HG02642 (cell line): ENCODE measurements around the gene ANKRD6.
"Not testable (repeated sequence)": the region's sequence is repeated elsewhere in the genome, so short reads cannot be mapped to it uniquely, and the experiment has no call there.

Source experiments
- ATAC-seq: cut with Tn5 transposase; IDR thresholded peaks from one replicate; pipeline ENCODE4 v1.9.1; 2021; ENCODE audit warnings: mild to moderate bottlenecking; ENCODE audit not compliant: unreplicated experiment, poor library complexity

Gene ANKRD6

DNA sequence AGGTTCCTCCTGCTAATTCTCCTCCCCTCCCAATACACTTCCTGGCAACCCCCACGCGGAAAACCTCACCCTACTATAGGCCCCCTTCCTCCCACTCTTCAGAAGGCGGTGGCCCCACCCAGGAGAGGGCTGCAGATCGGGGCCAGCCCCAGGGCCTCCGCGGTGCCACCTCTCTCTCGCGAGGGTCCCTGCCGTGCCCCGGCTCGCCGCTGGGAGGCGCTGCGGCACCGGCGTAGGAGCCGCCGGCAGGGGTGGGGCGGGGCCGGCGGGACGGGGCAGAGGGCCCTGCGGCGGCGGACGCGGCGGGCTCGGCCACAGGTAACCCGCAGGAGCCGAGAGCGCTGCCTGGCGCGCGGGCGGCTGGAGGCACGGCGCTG lies at the start of gene ANKRD6:
Gene ANKRD6 (plus strand): TSS at position 278 of the 377 bp plus-strand sequence. CDS start 133,825 bp downstream, outside the sequence.
- peak; percentile 93 for ATAC-seq

DNA sequence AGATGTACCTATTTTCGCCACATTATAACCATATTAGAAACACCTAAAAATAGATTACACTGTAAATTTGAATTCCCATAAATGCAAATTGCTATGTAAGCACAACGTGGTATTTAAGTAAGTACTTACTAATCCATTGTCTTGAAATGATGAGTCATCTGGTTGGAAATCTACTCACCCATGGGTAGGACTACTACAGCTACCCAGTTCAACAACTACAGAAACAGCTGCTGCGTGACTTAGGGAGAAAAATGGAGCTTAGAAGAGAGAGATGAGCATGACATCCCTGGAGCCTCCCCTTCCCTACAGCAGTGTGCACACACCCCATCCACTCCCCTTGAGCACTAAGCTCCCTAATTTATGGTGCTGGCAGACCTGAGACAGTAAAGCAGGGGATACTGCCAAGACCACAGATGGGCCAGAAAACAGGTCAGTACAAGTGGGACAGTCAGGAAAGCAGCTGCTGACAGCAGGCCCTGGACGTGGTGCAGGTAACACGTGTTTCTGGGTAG lies 47.7 kb upstream of the ANKRD6 start:
- ATAC-seq = peak; percentile 43

DNA sequence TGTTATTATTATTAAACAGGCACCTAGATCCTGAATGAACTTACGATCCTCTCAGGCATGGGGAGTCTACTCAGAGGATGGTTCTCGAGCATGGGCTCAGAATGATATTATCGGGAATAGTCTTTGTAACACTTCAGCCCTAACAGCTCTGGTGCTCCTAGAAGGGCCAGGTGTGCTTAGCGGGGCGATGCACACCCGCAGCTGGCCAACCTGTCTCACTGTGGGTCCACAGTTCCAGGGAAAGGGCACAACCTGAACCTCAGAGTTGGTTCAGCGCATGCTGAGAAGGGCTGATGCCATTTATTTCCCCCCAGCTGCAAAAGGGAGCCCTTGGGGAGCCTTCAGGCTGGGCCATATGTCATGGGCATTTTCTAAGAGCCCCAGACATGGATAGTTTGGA lies 47.1 kb upstream of the ANKRD6 start:
- no peak for ATAC-seq

DNA sequence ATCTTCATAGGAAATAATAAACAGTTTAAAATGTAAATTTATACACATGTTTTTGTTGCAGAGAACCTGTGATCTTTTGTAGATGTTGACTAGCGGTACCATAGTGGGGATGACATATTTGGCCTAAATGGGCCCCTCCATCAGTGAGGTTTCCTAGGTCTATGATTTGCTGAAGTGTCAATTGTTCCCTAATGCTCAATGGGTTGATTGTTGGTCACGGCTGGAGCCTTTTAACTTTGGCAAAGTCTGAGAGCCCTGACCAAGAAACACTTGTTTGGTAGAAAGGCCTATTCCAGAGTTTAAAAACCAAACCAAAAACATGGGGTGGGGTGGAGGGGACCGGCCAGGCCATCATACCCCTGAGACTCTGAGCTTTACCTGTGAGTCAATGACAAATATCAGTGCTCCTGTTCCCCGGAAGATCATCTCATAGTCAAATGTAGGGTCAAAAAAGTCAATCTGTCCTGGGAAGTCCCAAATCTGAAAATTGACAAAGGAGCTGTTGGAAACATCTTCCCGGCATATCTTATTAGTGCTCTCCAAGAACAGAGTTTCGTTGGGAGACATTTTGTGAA lies 45.9 kb upstream of the ANKRD6 start:
- peak; percentile 22 for ATAC-seq

DNA sequence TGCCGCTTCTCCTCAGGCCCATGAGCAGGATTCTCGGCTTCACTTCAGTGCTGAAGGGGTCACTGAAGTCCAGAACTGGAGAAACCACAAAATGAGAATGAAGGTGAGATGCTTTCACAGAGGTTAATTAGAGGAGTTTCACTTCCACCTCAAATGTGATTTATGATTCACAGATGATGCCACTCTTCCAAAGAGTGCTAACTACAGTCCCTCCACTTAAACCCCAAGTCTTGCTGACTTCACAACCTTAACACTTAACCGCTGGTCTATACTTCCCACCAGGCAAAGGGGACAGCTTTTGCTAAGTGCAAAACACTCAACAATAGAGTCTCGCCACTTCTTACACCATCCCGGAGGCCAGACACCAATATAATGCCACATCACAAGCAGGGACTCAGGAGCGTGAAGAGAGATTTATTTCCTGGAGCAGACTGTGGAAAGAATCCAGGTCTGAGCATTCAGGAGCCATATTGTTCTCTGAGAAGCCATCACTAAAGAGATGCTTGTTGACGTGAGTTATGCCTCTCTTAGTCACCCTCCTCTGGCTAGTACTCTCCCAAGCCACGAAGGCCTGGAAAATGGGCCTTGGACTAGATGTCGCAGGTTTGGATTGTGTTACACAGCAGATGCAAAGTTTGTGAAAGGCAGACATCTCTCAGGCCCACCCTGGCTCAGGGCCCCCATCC lies 45.3 kb upstream of the ANKRD6 start:
- ATAC-seq = peak; percentile 91

DNA sequence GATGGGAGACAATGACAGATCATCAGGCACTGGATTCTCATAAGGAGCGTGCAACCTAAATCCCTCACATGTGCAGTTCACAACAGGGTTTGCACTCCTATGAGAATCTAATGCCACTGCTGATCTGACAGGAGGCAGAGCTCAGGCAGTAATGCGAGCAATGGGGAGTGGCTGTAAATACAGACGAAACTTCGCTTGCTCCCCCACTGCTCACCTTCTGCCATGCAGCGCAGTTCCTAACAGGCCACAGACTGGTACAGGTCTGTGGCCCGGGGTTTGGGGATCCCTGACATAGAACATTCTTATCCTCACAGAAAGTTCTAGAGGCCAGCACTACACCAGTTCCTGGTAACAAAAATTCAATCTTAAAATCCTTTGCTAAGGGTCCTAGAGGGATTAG lies 44.1 kb upstream of the ANKRD6 start:
- no peak for ATAC-seq

DNA sequence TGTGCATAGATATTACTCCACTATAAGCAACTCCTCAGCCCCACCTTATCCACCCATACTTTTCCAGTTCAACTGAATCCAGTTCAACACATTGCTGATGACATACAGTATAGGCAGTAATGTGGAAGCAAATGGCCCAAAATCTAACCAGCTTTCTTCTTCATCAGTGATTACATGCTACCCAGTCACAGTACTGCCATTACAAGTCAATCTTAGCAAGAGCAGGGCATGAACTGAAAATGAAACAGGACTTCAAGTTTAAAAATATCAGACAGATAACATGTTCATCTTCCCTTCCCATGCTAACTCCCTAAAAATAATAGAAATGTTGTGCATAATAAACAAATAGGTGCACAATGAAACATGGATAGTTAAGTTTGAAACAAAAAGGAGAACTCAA lies 40.1 kb upstream of the ANKRD6 start:
- no peak for ATAC-seq

DNA sequence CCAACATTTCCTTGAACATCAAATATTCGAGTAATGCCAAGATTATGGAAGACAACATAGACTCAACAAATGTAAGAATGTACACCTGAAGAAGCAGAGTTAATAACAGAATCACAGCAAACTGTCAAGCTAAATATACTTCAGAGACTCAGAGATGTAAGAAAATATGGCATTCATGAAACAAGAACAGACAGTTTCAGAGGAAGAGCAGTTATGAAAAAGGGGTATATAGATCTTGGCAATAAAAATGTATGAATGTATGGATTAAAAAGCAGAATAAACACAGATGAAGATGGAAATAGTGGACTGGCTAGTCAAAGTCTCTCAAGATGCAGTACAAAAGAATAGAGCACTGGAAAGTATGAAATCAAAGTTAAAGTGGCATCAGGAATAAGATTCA lies 39.3 kb upstream of the ANKRD6 start:
- no peak for ATAC-seq

DNA sequence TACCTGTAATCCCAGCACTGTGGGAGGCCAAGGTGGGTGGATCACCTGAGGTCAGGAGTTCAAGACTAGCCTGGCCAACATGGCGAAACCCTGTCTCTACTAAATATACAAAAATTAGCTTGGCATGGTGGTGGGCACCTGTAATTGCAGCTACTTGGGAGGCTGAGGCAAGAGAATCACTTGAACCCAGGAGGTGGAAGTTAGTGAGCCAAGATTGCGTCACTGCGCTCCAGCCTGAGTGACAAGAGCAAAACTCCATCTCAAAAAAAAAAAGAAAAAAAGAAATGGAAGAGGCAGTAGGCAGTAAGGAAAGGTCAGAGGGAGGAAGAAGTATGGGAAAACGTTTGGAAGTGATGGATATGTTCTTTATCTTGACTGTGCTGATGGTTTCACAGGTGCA lies 35.1 kb upstream of the ANKRD6 start:
- not testable (repeated sequence) for ATAC-seq

DNA sequence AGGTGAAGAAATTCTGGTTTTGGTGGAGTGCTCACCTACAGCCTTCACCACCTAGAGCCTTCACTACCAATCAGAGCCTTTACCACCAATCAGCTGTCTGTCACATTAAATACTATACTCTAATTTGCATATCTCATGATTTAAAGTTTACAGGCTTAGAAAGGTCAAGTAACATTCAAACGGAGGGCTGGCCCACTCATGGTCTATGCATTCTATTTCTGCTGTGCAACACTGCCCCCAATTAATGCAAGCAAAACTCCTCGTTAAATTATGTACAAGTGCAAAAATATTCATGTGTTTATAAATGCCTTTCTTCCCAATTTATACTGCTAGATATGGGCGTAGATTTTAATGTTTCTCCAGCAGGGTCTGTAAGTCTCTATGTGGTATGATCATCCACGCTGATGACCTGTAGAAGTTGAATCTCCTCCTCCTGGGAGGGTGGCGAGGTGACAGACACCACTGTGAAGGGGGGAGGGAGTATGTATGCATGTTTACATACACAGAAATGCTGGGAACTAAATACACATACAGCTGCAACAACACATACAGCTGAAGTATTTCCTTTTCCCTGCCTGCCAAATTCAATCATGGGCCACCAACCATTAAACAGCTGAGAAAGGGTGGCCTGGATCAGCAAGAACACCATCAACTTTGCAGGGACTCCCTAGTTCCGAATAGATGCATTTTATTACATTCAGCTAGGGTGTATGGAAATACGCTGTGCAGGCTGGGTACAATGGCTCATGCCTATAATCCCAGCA lies 34.0 kb upstream of the ANKRD6 start:
- ATAC-seq = no peak

DNA sequence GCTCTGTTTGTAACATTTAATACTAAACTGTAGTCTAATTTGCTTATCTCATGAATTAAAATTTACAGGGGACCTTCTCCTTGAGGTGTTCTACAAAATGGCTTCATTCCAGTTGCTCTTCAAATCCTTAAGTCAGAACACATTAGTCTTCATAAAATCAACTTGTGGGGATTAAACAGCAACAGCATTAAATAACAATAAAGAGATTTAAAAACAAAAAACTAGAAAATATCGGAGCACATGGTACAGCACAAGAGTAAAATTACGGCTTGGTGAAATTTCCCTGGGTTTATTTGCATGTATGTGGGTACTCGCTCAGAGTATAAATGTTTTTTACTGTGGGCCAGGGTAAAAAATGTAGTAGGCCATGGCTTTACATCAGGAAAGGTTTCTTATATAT lies 32.9 kb upstream of the ANKRD6 start:
- no peak for ATAC-seq

DNA sequence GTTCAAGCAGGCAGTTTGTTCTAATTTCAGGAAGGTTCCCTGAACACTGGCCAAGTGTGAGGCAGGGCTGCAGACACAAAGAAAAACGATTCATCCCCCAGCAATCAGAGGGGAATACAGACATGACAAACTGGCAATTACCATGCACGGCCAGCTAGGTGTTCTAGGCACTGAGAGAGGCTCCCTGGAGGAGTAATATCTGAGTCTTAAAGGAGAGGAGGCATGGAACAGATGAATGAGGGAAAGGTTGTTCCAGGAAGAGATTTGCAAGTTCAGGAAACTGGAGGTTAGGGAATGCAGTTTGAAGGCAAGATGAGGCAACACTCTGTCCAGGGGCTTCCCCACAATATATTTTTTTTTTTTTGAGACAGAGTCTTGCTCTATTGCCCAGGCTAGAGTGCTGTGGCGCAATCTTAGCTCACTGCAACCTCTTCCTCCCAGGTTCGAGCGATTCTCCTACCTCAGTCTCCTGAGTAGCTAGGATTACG lies 32.0 kb upstream of the ANKRD6 start:
- ATAC-seq = no peak

DNA sequence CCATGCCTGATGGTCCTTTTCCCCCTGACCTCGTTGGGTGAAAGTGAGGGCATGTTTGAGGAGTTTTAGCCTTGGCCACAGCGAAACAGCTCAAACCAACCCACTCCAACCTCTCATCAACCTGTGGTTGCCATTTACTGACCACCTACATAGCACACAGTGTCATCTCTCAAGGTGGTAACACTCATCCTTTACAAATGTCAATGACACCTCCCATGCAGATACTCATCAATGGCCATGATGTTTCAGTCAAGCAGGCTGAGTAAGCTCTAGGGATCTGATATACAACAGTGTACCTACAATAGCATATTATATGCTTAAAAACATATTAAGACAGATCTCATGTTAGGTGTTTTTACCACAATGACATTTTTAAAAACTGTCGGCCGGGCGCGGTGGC lies 30.2 kb upstream of the ANKRD6 start:
- ATAC-seq = no peak

DNA sequence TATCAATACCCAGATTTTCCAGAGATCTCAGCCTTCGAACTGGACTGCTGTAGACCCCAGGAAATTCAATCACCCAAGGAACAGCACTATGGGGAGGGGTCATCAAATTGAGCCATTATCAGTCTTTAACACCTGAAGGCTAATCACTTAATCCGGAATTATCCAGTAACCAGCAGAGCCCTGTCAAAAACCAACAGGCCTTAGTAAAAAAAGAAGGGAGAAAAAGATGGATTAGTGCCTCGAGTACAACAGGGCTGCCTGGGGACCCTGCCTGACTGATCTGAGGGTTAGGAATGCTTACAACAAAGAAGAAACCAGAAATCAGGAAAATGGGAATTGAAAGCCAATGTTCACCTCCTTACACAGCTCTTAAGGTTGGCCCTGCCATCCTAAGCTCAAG lies 28.4 kb upstream of the ANKRD6 start:
- ATAC-seq = no peak

DNA sequence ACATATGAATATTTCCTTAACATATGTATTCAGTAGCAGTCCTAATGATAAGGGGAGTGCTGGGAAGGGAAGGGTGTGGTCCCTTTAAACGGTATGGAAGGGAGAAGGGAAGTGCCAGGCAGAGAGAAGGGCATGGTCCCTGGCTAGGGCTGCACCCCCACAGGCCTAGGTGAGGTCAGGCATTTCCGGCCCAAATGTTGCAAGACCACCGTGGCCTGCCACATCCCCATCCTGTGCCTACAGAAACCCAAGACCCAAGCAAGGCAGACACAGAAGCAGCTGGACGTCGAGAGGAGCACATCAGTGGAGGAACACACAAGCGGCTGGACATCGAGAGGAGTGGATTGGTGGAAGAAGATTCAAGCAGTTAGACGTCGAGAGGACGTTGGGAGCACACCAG lies 26.8 kb upstream of the ANKRD6 start:
- no peak for ATAC-seq

DNA sequence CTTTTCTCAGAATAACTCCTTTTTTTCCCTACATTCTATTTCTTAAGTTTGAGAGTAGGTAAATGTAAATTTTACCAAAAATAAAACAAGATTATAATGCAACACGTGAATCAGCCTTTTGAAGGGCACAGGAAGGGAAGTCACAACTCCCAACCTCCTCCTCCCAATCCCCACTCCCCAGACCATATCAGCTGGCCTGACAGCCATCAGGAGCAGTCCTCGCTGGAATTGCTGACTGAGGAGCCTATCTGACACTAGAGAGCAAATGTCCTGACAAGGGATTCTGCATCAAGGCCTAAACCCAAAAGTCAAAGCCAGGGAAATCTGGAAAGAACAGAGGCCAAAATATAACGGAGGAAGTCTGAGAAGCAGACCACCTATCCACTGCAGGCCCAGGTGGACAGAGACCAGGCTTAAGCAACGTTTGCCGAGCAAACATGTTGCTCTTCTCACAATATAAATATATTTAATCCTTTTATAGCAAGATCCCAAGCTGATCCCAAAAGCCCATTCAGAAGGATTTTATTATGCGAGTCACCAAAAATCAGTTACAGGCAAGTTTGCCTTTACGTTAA lies 23.4 kb upstream of the ANKRD6 start:
- ATAC-seq = no peak

DNA sequence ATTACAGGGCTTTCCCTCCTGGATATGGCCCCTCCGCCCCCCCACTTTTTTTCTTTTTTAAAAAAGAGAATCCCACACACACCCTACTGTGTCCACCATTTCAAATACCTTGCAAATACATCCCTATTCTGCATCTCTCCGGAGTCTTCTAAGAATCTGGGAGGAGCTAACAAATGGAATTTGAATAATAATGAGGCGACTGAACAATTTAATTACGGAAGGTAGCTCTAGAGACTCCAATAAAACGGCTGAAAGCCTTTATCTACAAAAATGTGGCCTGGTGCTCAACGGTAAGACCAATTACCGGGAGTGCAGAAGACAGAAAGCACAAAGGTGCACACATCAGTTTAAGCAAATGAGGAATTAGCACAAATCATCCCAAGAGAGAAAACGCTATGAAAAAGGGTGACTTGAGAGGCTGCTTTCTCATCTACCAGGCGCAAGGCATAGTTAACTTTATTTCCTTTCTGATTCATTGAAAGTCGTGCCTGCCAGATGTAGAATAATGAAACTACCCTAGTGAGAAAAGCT lies 22.7 kb upstream of the ANKRD6 start:
- ATAC-seq = no peak

DNA sequence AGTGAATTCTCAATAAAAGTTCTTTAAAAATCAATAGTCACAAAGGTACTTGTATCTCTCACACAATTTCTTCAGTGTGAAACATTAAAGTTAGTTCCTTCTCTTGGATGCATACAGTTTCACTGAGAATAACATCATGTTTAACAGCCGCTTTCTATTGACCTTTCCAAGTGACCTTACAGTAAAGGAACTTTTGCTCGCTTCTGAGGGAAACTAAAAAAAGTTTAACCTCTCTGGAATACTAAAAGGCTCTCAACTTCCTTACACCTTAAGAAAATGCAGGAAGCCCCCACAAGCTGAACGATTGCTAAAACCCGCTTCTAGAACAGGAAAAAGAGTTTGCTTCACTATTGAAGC lies 22.2 kb upstream of the ANKRD6 start:
- no peak for ATAC-seq

DNA sequence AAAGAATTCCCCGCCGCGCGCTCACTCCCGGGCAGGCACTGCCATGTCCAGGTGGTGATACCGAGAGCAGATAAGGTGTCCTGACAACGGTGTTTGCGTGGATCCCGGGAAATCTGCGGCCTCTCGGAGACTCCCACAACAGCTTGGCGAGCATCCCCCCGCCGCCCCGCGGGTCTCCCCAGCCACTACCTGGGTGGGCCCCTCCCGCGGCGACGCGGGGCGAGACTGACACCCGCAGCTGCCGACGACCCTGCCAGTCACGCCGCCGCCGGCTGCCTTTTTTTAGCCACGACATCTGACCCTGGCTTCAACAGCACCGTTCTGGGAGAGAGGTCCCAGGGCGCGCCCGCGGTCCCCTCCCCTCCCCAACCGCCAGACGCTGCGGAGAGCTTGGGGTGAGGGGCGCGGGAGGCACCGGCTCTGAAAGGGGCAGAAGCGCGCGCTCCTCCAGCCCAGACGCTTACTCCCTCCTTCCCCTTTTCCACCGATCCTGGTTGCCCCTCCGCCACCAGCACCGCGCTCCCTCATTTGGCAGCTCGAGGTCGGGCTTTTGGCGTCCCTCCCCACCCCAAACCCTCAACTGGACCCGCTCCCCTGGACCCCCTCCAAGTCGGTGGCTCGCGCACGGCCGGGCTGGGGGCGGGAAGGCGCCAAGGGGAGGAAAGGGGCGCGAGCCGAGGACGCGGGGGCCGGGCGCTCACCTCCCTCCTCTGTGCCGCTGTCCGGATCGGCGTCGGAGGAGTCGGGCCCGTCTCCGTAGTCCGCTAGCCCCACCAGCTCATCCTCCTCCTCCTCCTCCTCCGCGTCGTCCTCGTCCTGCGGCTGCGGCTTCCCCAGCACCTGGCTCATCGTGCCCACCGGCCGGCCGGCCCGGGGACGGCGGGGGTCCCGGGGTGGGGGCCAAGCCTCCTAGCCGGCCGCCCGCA lies 21.5 kb upstream of the ANKRD6 start:
- peak; percentile 45 for ATAC-seq
